ENCODE data around the gene OR10A4. TPM values are rescaled to one million over a fixed set of nuclear protein-coding genes. Genes with fewer than 3 reads are reported as not detected.

OR10A4 gene
- not detected in 2 replicates for total RNA-seq
- total RNA-seq (2013): not detected
- polyA plus RNA-seq: not detected in 2 replicates
- not detected in 2 replicates for polyA minus RNA-seq

GRCh38 chr11:6876325-6876724 is at the start of gene OR10A4:
OR10A4 (plus strand) TSS chr11:6876625; CDS start chr11:6876648, 23 bp downstream.
- ATAC-seq (ENCODE audit: low read depth) (no peak), DNase-seq (no peak)
- Histone ChIP-seq H3K9me3 (ENCODE audit: control extremely low read depth in 1 of 3, control insufficient read depth in 2 of 3, insufficient read depth in 1 of 3, low read length in 2 of 3) (peaks cover 0 to 3% (median 0%) of the 10 kb centered on the region in 3 donors), H3K4me3 (ENCODE audit: control extremely low read depth in 1 of 5, extremely low read depth in 1 of 5, insufficient read depth in 1 of 5, low read depth in 2 of 5, low read length in 4 of 5) (no peak within 1 kb of the TSS), H4K20me1 (ENCODE audit: control insufficient read depth, insufficient read depth, low read length, poor library complexity, severe bottlenecking) (no peaks in the 10 kb centered on the region), H3K27ac (ENCODE audit: low read length in 2 of 2) (no peak within 1 kb of the TSS), H3K4me2 (replicated peaks; ENCODE audit: low read depth, low read length, poor library complexity, severe bottlenecking) (no peak within 1 kb of the TSS), H3K79me2 (ENCODE audit: control insufficient read depth, insufficient read depth, low read length) (no peaks in the 10 kb centered on the region), H3K27me3 (replicated peaks in 1 of 4; ENCODE audit: control extremely low read depth in 1 of 4, control insufficient read depth in 3 of 4, insufficient read depth in 4 of 4, low read length in 3 of 4) (peaks cover 0 to 6% (median 0%) of the 10 kb centered on the region in 4 experiments), H2AFZ (ENCODE audit: insufficient read depth, low read depth, low read length, poor library complexity, severe bottlenecking) (no peak within 1 kb of the TSS), H3K9ac (ENCODE audit: low read length) (no peak within 1 kb of the TSS), H3K4me1 (ENCODE audit: control insufficient read depth in 2 of 2, insufficient read depth in 2 of 2, low read length in 2 of 2) (no peaks in the 10 kb centered on the region), H3K36me3 (replicated peaks in 1 of 2; ENCODE audit: control extremely low read depth in 1 of 2, control insufficient read depth in 1 of 2, extremely low read depth in 1 of 2, insufficient read depth in 2 of 2, low read length in 1 of 2) (no peaks in the 10 kb centered on the region)
- intact Hi-C loops (cut with micrococcal nuclease): no loop called here
- no peak for TF ChIP-seq CTCF (IDR thresholded peaks at IDR 0.05)
- no peak for TF ChIP-seq EZH2 (IDR thresholded peaks at IDR 0.05; ENCODE audit: borderline replicate concordance, insufficient read depth, low read depth, low read length, poor library complexity, severe bottlenecking)
- Mint-ChIP-seq H3K27me3 (peaks cover 8% of the 10 kb centered on the region), H3K27ac (no peak within 1 kb of the TSS), H3K4me3 (no peak within 1 kb of the TSS), H3K4me1 (no peaks in the 10 kb centered on the region), H3K9me3 (ENCODE audit: insufficient read depth) (no peaks in the 10 kb centered on the region)
- WGBS (ENCODE audit: insufficient coverage): 100% methylated on average over 1 of the region's 1 CpG
- CTCF ChIA-PET: interaction anchor here (1.2 kb wide), 1 partner anchor 64 kb away, joined by 3 read pairs; no protein-coding TSS in a partner anchor
- POLR2A ChIA-PET: no interaction called here

GRCh38 chr11:6828103-6828502 is 48.3 kb upstream of the OR10A4 start:
- no peak overlapping the region for H3K4me2 ChIP-seq (replicated peaks; ENCODE audit: low read depth, low read length, poor library complexity, severe bottlenecking)
- no peaks in the 10 kb centered on the region for H3K27me3 ChIP-seq (replicated peaks in 1 of 4; ENCODE audit: control extremely low read depth in 1 of 4, control insufficient read depth in 3 of 4, insufficient read depth in 4 of 4, low read length in 3 of 4)
- ChIA-PET POLR2A (no interaction called here), CTCF (no interaction called here)
- H3K9me3 Mint-ChIP-seq (ENCODE audit: insufficient read depth): no peaks in the 10 kb centered on the region
- no peaks in the 10 kb centered on the region for H3K36me3 ChIP-seq (replicated peaks in 1 of 2; ENCODE audit: control extremely low read depth in 1 of 2, control insufficient read depth in 1 of 2, extremely low read depth in 1 of 2, insufficient read depth in 2 of 2, low read length in 1 of 2)
- 100% methylated on average over 1 of the region's 1 CpG for WGBS (ENCODE audit: insufficient coverage)
- no peak overlapping the region for H2AFZ ChIP-seq (ENCODE audit: insufficient read depth, low read depth, low read length, poor library complexity, severe bottlenecking)
- peaks cover 11% of the 10 kb centered on the region for H3K4me1 Mint-ChIP-seq
- no peaks in the 10 kb centered on the region for H4K20me1 ChIP-seq (ENCODE audit: control insufficient read depth, insufficient read depth, low read length, poor library complexity, severe bottlenecking)
- intact Hi-C loops (cut with micrococcal nuclease): no loop called here
- TF ChIP-seq EZH2 (IDR thresholded peaks at IDR 0.05; ENCODE audit: borderline replicate concordance, insufficient read depth, low read depth, low read length, poor library complexity, severe bottlenecking) (no peak), CTCF (IDR thresholded peaks at IDR 0.05) (no peak)
- H3K27ac Mint-ChIP-seq: no peak overlapping the region
- H3K4me3 Mint-ChIP-seq: no peak overlapping the region
- H3K27me3 Mint-ChIP-seq: no peaks in the 10 kb centered on the region
- H3K9me3 ChIP-seq (ENCODE audit: control extremely low read depth in 1 of 3, control insufficient read depth in 2 of 3, insufficient read depth in 1 of 3, low read length in 2 of 3): no peaks in the 10 kb centered on the region
- ATAC-seq (ENCODE audit: low read depth) (no peak), DNase-seq (no peak)
- H3K9ac ChIP-seq (ENCODE audit: low read length): no peak overlapping the region
- no peaks in the 10 kb centered on the region for H3K79me2 ChIP-seq (ENCODE audit: control insufficient read depth, insufficient read depth, low read length)
- H3K4me3 ChIP-seq (ENCODE audit: control extremely low read depth in 1 of 5, extremely low read depth in 1 of 5, insufficient read depth in 1 of 5, low read depth in 2 of 5, low read length in 4 of 5): no peak overlapping the region
- H3K4me1 ChIP-seq (ENCODE audit: control insufficient read depth in 2 of 2, insufficient read depth in 2 of 2, low read length in 2 of 2): peaks cover 5 to 11% of the 10 kb centered on the region in 2 donors
- H3K27ac ChIP-seq (ENCODE audit: low read length in 2 of 2): no peak overlapping the region
